Ecto neural progenitor cell (in vitro differentiated cells): Measurements from ENCODE around the gene AAMP.

ENCODE experiments used
- DNase-seq: peaks from one replicate; pipeline ENCODE4 v3.0.0-alpha.2; 2018; ENCODE audit warnings: low spot score

Gene AAMP

DNA sequence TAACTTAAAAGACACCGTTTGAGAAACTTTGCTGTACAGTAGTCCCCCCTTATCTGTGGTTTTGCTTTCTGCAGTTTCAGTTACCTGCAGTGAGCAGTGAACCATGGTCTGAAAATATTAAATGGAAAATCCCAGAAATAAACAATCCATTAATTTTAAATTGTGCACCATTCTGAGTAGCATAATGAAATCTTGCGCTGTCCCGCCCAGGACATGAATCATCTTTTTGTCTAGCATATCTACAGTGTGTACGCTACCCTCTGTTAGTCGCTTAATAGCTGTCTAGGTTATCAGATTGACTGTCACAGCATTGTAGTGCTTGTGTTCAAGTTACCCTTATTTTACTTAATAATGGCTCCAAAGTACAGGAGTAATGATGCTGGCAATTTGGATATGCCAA lies 46.9 kb downstream of the AAMP start:
- DNase-seq, result no peak

DNA sequence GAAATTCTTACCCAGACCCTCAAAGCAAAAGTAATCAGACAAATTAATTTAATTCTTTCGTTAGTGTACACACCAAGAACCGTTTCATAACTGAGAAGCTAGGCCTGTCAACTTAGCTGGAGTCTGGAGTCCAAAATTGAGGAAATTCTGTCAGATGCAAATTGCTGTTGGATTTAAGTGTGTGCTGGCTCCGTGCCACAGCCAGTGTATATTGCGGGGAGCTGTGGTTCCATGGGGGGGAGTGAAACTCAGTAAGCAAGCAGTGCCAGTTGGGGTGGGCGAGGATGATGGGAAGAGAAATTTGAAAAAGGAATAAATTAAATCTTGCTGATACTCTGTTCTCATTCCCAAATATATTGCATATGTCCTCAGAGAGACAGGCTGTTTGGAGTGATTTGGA lies 48.9 kb downstream of the AAMP start:
- DNase-seq, result no peak

DNA sequence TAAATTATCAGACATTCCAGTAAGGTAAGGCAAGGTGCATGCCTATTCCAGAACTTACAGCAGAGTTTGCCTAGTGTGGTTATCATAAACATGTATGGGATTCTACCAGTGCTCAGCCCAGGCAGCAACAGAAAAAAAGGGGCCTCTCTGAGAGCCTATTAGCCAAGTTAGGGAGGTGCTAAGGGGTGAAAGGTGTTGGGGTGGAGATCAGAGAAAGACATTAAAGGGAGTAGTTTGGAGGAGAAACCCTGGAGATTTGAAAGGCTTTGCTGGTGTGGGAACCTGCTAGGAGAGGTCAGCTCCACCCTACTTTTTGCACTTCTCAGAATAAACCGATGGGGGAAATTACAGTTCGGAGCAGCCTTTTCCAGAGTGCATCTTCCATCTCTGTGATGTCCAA lies 50.0 kb downstream of the AAMP start:
- DNase-seq, result no peak

DNA sequence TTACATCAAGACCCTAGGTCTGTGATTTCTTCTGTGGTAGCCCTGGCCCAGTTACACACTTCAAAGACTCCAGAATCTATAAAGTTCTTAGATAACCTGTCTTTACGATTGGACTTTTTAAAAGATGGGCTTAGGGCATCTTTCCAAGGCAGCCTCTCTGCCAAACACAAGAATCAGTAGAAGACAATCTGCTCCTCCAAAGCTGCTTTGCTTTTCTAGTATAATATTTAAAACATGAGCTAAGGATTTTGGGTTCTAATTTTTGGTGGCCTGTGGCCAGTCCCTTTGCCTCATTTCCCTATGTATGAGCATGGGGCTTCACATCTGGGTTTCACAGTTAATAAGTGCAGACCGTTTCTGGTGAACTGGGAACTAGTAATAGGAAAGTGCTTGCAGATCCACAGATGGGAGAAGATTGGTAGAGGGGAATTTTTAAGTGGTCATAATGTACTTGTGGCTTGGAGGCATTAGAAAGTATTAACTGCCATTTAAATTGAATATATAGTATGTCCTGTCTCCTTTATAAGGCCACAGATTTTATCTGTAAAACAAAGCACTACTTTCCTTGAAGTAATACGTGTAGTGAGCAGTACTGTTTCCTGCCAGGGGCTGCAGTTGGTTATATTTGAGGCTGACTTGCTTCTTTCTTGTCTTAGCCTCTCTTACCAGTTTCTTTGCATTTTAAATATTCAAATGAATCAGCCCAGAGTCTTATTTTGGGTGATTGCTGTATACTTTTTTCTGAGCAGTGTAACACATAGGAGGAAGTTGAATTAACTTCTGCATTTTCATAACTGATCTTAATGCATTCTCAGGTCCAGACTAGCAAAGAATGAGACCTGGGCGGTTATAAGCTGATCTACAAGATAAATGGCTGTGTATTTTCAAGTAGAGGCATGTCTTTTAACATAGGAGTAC lies 51.4 kb downstream of the AAMP start:
- DNase-seq, result no peak

DNA sequence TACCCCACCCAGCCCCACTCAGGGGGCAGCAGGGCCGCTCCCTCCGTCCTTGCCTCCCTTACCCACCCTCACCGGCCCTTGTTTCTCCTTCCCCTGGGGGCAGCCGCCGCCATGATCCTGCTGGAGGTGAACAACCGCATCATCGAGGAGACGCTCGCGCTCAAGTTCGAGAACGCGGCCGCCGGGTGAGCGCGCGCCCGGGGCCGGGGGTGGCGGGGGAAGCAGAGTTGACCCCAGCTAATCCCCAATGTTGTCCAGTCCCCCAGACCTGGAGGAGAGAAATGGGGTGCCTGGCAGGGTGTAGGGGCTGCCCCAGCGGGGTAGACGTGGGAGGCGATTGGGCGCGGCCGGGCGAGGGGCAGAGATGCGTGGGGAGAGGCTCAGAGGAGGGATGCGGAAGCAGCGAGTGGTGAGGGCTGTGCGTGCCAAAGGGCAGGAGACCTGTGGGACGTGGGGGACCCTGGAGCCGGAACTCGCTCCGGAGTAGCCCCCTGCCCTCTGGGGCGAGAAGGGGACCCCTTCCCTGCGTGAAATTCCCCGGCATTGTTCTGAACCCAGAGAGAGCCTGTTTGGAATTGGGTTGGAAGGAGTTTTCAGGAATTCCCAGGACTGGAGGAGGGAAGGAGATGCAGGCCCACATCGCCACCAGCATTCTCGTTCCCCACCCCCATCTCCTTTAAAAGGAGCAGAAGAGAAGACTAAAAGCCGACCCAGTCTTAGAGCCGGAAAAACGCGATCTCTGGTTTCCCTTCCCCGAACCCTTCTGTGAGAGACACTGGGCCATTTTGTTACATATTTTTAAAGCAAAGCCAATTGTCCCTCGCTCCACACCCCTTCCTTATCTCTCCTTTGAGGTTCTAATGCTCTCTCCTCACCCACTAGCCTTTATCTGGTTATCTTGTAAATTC lies 52.3 kb downstream of the AAMP start:
- peak; percentile 62 for DNase-seq

DNA sequence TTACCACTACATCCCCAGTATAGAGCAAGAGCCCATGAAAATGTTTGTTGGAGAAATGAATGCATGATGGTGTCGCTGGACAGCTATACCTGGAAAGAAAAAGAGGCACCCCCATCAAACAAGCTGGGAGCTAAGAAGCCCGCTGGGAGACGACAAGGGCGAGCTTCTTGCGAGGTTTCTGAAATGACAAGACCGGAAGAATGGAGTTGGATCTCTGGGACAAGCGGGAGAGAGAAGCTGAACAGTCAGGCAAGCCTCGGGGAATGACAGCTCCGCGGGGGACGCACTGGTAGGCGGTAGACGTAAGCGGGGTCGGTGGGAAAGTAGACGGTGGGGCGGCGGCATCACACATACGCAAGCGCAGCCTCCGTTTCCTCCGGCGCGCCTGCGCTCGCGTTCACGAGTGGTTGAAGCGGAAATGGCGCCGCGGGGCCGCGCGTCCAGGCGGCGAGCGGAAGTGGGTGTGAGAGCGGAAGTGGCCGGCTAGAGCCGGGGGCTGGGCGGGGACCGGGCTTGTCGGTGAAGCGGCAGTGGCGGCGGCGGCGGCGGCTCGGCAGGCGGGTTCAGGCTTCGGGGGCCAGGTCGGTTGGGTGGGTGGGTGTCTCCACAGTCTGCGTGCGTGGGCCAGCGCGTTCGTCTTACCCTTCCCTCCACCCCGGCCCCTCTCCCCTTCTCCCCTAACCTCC lies 53.1 kb downstream of the AAMP start, which contains the start of gene ARPC2:
Gene ARPC2 (plus strand): TSS at position 516 of the 686 bp plus-strand sequence. CDS start 282 bp downstream, outside the sequence.
- peak; percentile 95 for DNase-seq

DNA sequence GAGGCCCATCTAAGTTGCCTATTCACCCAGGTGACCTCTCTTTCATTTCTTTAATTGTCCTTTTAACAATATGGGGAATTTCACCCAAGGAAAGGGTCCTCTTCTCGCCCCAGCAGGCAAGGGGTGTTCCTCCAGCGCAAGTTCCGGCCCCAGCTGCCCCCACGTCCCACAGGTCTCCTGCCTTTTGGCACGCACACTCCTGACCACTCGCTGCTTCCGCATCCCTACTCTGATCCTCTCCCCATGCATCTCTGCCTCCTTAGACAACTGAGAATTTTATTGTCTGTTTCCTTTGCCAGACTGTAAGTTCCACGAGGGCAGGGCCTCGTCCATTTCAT lies 53.6 kb downstream of the AAMP start:
- peak; percentile 49 for DNase-seq
